VCaP (cell line): ENCODE results near the gene COPS4.
"Not testable (repeated sequence)": the region's sequence is repeated elsewhere in the genome, so short reads cannot be mapped to it uniquely, and the experiment has no call there.

Source experiments
- H3K27ac ChIP-seq: fragments of 450-650 bp; 2 replicates; pipeline ENCODE4 v1.5.1; 2017
- CTCF ChIP-seq: fragments of 450-650 bp; conservative IDR thresholded peaks from 2 replicates; pipeline ENCODE4 v1.5.1; 2017; ENCODE audit warnings: mild to moderate bottlenecking, moderate library complexity

The COPS4 gene

DNA sequence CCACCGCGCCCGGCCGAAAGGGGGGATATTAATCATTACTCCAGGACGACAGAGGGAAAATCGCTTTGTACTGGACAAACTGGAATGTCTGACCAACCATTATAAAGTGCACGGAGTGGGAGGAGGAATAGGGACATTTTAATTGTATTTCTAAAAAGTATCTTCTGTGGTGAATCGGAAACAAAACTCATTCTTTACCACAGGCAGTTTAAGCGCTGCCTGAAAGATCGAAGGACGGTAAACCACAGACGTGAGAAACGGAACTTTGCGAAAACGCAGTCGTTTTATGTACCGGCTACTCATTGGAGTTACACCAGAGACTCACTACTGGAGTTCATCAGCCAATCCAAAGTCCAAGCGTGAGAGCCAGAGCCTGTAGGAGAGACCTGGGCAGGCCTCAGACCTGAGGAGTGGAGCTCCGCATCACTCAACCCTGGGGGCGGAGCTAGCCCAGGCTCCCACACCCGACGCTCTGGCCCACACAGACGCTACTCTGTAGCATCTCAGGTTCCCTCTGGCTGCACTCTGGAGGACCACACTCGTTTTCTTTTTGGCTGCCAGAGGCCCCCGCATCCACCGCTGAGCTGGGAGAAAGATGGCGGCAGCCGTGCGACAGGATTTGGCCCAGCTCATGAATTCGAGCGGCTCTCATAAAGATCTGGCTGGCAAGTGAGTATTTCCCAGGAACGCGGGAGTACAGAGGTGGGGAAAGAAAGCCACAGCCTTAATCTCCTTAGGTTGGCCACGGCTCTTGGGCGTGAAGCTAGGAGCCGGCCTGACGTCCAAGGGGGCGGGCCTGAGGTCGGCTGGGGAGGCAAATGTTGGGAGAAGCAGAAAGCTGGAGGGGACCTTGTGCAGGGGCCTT, at the start of gene COPS4:
Gene COPS4, plus strand, starts transcription at position 554 of the 865 bp plus-strand sequence. Its CDS starts 42 bp downstream, at position 596.
- no peak for TF ChIP-seq CTCF
- peak within 1 kb of the TSS; percentile 88 for H3K27ac ChIP-seq

GRCh38 chr4:82987519-82987918, 47.5 kb upstream of the COPS4 start:
- H3K27ac ChIP-seq, result not testable (repeated sequence)

- TF ChIP-seq CTCF, result no peak
- no peak overlapping the region for H3K27ac ChIP-seq
These were observed 46.6 kb upstream of the COPS4 start for GRCh38 chr4:82988323-82988832.

GRCh38 chr4:82989575-82990429, 45.2 kb upstream of the COPS4 start:
- no peak for TF ChIP-seq CTCF
- no peak overlapping the region for H3K27ac ChIP-seq

DNA sequence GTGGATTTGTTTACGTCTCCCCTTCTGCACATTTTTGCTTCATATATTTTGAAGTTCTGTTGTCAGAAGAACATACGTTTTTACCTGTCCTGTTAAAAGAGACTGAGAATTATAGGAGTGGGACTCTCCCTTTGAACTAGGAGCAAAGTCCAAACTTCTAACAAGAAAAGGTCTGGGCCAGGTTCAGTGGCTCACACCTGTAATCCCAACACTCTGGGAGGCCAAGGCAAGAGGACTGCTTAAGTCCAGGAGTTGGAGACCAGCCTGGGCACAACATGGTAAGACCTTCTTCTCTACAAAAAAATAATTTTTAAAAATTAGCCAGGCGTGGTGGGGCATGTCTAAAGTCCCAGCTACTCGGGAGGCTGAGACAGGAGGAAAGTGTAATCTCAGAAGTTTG, 40.1 kb upstream of the COPS4 start:
- TF ChIP-seq CTCF, result no peak
- no peak overlapping the region for H3K27ac ChIP-seq

DNA sequence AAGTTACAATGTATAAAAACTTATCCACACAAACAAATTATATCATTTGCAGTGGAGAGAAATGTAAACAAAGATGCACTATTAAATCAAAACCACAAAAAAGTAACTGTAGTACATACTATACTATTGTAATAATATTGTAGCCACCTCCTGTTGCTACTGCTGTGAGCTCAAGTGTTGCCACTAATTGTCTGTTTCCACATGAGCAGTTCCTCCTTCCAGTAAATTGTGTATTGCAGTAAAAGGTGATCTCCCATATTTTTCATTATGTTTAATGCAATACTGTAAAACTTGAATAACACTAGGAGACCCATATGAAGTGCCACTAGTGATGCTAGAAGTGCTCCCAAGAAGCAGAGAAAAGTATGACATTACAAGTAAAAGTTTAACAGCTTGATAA, 36.1 kb upstream of the COPS4 start:
- H3K27ac ChIP-seq, result no peak overlapping the region

GRCh38 chr4:83002329-83002728, 32.7 kb upstream of the COPS4 start:
- no peak overlapping the region for H3K27ac ChIP-seq
- no peak for TF ChIP-seq CTCF

More for the DNA sequence above, 36.1 kb upstream of the COPS4 start:
- TF ChIP-seq CTCF, result no peak

GRCh38 chr4:83003044-83003791, 31.8 kb upstream of the COPS4 start:
- H3K27ac ChIP-seq, result not testable (repeated sequence)
